Mesenteric fat pad (tissue), 1 donor: Measurements from ENCODE around the gene HIVEP3. TPM values are rescaled to one million over a fixed set of nuclear protein-coding genes. Genes with fewer than 3 reads are reported as not detected.
"Not testable (repeated sequence)": the region's sequence is repeated elsewhere in the genome, so short reads cannot be mapped to it uniquely, and the experiment has no call there.

Source experiments
- DNase-seq: peaks from one replicate; pipeline ENCODE4 v3.0.0-alpha.2; 2020; ENCODE audit warnings: low spot score
- long read RNA-seq: library from polyadenylated mRNA; unstranded; transcript quantifications from one replicate; pipeline ENCODE4 v2.0.0, GENCODE V29; 2020
- total RNA-seq: library from RNA; stranded (reverse); fragmentation: NEBNext Ultra II Directional; extraction: Animal tissue kit (Norgen Biotek cat#: 25700); gene quantifications from one replicate; pipeline ENCODE4 v1.2.1, GENCODE V29; 2021
- donor health status: DM: yes; HTN: yes; CAD: no.

HIVEP3 gene
- 19.9 TPM for total RNA-seq
- long read RNA-seq, partial matches to known transcripts = 11 of 41 reads
- long read RNA-seq, other reads (novel, unspliced or antisense) = 27 of 41 reads

DNA sequence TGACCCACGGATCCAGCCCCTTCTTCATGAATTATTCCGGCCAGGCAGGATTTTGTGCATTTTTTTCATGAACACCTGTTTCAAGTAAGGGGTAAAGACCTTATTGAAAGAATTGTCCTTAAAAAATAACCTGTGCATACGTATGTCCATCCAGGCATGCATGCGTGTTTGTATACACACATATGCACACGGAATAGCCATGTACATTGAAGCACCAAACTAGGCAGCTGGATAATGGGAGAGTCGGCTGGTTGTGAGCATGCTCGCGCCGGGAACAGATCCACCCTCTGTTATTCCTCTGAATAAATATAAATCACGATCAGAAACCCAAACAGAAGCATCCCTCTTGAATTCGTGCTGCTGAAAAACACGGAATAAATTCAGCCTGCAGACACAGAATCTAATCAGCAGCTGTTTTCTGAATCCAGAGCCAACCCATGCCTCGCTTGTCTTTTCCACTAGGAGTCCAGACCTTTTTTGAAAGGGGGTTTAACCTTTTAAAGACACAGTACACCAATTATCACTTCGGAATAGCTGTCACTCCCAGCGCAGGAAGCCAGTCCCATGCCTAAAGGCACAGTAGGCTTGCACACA, at the start of gene HIVEP3:
Gene HIVEP3 (minus strand): TSS at position 473 of the 594 bp plus-strand sequence.
- DNase-seq = no peak

DNA sequence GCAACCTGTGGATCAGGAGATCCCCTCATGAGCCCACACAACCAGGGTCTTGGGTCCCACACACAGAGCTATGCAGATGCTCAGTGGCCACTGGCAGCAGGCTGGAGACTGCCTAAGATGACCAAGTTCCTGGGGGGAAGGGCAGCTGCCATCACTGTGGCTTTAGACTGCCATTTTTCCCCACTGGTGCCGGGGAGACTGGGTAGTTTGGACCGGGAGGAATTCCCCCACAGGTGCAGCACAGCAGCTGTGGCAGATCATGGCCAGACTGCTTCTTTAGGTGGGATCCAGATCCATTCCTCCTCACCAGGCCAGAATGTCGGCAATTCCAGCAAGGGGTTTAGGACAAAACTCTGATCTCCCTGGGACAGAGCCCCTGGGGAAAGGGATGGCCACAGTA, 45.7 kb upstream of the HIVEP3 start:
- no peak for DNase-seq

DNA sequence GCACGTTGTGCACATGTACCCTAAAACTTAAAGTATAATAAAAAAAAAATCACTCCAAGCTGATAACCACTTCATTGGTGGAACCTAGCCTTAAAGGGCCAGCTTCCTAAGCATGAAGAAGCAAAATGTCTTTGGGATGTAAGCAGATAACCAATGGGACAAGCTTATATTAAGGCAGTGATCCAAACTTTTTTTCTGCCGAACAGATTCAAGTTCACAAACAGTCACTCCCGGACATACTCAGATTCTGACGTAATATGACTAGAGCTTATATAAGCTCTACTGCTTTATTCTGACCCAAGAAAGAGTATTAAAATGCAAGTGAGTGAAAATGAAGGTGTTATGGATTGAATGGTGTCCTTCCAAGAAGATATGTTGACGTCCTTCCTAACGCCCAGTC, 44.9 kb upstream of the HIVEP3 start:
- no peak for DNase-seq

DNA sequence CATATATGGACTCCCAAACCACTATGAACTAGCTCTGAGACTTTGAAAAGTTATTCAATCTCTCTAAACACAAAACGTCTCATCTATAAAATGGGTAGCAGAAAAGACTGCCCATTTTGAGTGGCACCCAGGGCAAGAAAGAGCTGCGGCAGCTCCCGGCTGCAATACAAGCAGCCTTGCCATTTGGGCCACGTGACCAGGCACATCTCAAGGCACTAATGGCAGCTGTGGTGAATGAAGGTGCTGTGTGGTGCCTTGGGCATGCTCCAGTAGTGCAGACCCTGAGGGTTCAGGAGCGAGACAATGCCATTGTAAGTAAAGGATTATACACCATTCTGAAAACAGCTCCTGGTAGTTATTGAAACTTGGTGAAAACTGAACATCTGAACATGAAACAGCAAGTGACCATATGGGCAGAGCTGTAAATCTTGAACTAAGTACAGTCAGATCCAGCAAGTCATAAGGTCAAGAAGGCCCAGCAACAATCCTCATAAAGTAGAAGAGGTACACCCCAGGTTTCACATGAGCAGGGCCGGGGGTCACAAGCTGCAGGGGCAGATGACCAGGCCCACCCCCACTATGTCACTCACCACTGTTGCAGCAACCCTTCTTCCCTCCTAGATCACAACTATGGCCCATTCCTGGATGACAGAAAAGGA, 39.4 kb upstream of the HIVEP3 start:
- no peak for DNase-seq

DNA sequence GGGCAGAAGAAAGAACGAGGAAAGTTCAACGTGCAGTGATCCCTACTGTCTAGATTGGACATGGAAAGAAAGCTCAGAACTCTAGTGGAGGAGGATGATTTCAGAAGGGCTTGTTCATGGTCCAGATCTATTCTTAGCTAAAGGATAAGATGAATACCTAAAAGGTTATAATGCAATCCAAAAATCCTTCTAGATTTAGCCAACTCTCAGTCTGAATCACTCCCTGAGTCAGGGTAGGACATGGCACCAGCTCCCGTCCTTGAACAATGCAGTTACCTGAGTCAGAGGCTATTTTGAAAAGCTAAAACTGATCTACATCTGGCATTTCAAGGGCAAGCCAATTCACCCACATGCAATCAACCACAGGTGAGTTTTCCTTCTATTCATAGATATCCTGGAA, 38.8 kb upstream of the HIVEP3 start:
- DNase-seq = no peak

DNA sequence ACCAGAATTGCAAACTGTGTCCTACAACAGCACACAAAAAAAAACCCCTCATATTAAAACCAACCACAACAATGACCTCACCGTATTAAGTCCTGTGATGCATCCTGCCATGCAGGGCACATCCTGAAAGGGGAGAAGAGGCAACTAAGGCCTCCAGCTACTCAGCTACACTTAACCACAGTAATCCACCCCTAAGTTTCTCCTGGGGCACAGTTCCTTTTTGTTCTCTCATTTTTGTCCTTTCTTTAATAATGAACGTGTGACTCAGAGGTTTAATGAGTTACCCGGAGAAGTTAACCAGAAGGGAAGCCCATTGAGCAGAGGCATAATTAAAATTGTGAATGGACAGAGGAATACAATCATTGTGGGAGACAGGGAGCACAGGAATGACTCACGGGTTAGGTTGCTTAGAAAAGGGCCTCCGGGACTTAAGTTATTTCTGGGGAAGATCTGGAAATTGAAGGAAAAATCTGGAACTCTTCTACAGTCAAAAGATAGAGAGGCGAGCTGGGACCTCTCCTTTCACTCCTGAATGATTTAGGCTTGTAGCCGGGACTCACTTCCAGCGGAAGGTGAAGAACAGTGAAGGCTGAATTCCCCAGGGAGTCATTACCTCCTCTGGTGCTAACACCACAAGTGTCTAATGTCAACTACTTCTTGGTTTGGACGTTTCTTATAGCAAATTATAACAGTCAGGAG, 36.9 kb upstream of the HIVEP3 start:
- no peak for DNase-seq

DNA sequence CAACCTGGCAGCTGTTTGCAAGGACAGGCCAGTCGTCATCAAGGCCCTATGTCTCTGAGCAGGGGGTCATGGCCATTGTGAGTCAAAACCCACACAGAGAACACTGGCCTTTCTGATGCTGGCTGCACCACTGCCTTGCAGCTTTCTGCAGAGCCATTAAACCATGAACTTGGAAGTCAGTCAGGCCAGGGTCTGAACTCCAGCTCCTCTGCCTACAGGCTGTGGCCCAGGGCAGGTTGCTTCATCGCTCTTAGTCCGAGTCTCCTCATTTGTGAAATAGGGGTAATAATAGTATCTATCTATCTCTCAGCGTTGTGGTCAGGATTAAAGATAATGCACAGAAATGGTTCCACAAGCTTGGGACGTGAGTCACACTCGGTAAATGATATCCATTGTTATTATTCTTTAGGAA, 35.8 kb upstream of the HIVEP3 start:
- DNase-seq = no peak

DNA sequence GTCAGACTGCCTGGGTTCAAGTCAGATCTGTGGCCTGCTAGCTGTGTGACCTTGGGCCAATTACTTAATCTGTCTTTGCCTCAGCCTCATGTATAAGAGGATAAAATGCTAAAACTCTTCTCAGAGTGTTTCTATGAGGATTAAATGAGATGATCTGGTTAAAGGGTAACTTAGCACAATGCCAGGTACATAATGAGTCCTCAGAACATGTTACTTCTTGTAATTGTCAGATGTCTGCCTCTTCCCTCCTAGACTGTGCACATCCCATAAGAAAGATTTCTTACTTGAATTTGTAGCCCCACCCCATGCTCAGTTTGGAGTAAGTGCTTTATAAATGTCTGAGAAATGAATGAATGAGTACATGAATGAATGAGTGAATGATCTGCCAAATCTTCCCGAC, 34.6 kb upstream of the HIVEP3 start:
- DNase-seq = no peak

DNA sequence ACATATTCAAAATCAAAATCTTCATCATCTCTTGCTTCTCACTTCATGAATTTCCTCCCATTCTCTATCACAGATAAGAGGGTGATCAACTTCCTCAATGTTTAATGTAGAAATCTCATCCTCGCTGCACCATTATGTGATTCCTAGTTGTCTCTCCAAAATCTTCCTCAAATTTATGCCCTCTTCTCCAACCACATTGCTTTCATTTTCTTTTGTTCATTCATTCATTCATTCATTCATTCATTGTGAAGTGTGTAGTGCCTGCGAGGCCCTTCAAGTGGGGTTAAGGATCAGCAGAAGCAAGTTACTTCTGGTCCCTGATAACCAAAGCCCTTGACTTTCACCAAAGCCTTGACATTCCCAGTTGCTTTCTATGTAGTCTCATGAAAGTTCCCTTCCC, 33.5 kb upstream of the HIVEP3 start:
- no peak for DNase-seq

DNA sequence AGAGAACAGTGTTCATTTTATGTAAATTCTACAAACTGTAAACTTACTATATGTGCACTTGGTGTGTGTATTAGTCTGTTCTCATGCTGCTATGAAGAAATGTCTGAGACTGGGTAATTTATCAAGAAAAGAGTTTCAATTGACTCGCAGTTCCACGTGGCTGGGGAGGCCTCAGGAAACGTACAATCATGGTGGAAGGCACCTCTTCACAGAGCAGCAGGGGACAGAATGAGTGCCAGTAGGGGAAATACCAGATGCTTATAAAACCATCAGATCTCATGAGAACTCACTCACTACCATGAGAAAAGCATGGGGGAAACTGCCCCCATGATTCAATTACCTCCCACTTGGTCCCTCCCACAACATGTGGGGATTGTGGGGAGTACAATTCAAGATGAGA, 32.8 kb upstream of the HIVEP3 start:
- DNase-seq = not testable (repeated sequence)

DNA sequence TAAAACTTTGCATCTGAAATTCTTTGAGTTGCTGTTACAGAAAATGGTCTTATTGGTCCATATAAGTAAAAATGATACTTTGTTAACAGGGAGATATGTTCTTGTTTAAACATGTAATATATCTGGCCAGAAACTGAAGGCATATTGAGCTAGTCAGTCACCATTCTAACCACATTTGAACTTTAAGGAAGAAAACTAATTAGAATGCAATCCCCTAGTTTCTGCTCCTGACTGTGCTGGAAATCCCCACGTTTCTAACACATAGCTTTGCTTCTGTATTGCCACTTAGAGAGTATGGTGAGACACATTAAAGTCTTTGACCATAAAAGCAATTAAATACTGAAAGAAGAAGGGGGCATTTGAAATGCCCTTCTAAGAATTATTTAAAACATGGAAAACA, 32.1 kb upstream of the HIVEP3 start:
- no peak for DNase-seq

DNA sequence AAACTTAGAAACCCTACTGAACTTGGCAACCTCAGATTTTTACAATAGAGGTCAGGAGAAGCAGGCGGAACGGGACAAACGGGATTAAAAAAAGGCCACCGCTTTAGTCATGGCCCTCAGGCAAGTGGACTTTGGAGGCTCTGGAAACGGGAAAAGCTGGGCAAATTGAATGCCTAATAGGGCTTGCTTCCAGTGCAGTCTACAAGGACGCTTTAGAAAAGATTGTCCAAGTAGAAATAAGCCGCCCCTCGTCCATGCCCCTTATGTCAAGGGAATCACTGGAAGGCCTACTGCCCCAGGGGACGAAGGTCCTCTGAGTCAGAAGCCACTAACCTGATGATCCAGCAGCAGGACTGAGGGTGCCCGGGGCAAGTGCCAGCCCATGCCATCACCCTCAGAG, 27.2 kb upstream of the HIVEP3 start:
- DNase-seq = not testable (repeated sequence)

DNA sequence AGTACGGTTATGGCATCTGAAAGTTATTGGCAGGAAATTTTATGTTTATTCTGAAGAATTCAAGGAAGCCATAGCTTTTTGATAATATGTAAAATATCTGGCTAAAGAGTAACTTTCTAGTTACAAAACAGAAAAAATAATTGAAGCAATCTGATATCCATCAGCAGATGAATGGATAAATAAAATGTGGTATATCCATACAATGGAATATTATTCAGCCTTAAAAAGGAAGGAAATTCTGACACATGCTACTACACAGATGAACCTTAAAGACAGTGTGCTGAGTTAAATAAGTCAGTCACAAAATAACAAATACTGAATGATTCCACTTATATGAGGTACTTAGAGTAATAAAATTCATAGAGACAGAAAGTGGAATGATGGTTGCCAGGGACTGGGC, 25.0 kb upstream of the HIVEP3 start:
- no peak for DNase-seq

DNA sequence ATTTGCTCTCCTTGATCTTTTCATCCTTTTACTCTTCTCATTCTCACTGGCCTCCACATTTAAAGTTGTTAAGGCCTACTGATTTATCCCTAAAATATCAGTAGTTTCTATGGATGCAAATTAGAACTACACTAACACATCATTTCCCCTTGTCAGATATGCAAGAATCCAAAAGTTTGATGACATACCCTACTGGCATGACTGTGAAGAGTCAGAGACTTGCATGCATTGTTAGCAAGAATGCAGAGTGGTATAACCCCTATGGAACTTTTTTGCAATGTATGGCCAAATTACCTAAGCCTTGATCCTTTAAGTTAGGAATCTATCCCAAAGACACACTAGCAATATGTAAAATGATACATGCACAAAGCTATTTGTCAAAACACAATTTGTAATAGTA, 23.6 kb upstream of the HIVEP3 start:
- DNase-seq = no peak

DNA sequence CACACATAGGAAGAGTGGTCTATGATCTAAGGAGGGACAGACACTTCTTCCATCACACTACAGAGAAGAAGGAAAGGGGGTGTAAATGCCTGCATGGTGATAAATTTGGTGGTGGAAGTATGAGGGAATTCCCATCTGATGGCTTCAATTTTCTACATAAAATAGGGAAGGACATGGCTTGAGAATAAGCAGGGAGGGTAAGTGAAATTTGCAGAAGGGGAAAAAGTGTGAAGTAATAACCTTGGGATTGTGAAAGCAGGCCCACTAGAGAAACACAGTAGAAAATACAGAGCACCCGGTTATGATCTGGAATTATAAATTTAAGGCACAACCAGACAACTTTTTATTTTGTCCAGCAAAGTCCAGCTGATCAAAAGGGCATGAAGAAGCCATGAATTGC, 22.7 kb upstream of the HIVEP3 start:
- no peak for DNase-seq

DNA sequence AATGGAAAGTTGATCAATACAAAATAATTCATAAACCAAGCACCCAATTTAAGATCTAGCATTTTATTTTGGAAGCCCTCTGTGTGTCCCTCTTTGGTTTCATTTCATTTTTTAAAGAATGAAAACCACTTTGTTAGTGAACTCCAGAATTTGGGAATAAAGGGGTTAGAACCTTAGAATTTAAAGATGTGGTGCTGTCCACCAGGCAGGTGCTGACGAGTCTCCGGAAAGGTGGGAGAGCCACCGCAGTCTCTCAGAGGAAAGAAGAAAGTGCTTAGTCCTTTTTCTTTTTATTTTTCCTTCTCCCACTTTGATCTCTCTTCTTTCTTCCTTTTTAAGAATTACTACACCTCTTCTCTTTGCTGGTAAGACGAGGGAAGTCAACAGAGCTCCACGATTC, 20.5 kb upstream of the HIVEP3 start:
- DNase-seq = no peak

DNA sequence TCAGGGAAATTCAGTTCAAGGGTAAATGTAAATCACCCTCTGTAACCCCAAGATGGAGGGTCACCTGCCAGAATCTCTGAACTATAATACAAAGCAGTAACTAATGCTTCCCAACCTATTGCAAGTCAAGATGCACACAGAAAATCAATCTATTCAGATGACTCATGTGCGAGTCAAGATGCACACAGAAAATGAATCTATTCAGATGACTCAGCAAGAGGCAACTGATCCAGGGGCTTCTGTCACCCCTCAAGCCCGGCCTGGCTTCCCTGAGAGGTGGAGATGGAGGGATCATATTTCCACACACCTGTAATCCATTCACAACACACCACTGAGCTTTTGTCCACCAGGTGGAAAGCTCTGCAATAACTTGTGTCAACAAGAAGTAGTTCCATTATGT, 17.4 kb upstream of the HIVEP3 start:
- DNase-seq = no peak

DNA sequence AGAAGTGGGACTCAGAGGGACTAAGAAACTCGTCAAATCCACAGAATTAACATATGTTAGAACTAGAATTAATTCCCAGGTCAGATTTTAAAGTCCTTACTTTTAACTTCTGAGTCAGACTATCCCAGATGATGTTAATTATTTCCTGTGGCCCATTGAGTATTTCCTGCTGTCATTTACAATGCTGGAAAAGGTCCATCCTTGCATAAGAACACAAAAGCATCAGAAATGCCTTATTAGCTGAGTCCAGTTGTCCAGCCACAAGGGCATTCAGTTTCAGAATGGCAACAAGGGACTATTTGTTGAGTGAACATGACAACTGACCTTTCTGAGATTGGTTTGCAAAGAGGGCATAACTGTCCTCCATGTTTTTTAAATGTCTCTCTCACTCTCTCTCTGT, 16.5 kb upstream of the HIVEP3 start:
- DNase-seq = no peak

DNA sequence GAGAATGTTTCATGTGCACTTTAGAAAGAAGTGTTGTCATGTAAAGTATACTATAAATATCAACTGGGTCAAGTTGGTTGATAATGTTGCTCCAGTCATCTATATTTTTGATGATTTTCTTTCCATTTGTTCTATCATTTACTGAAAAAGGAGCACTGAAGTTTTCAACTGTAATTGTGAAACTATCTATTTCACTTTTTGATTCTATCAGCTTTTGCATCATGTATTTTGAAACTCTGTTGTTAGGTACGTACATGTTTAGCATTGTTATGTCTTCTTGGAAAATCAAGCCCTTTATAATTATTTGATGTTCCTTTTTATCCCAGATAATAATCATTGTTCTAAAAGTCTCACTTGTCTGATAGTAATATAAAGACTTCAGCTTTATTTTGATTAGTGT, 14.4 kb upstream of the HIVEP3 start:
- no peak for DNase-seq

DNA sequence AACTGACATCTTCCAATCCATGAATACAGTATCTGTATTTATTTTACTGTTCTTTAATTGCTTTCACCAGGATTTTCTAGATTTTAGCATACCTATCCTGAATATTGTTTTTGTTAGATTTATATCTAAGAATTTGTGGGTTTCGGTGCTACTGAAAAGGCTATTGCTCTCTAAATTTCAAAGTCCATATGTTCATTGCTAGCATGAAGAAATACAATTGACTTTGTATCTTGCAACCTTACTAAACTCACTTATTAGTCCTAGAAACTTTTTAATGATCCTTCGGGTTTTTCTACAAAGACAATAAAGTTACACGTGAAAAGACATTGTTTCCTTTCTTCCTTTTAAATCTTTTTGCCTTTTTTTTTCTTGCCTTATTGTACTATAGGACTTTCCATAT, 12.9 kb upstream of the HIVEP3 start:
- no peak for DNase-seq

DNA sequence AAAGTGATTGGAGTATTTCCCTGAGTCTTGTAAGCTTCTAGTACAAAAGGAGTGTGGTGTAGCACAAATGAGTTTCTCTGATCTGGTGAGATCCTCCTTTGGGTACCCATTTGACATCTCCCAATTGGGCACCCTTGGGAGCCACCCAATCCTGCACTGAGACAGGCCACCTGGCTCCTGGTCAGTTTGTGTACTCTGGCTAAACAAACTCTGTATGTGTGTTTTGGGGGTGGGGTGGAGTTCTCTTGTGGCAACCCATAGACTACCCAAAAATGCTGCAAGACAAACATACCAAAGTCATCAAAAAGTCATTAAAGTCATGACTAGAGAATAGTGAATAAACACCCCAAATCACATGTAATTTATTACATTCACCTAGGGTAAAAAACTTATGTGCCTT, 8.4 kb upstream of the HIVEP3 start:
- no peak for DNase-seq

DNA sequence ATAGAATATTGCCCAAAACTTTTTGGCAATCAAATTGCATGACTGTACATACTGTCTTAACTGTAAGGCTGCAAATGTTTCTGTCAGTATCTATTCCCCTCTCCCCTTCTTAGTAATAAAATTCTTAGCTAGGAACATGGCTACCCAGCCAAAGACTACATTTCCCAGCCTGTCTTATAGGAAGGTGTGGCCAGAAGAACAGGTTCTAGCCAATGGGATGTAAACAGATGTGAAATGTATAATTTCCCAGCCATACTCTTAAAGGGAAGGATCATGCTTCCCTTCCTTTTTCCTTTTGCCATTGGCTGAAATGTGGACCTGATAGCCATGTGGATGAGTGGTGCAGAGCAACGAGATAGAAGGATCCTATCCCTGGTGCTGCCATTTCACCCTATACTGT, 7.0 kb upstream of the HIVEP3 start:
- DNase-seq = no peak

DNA sequence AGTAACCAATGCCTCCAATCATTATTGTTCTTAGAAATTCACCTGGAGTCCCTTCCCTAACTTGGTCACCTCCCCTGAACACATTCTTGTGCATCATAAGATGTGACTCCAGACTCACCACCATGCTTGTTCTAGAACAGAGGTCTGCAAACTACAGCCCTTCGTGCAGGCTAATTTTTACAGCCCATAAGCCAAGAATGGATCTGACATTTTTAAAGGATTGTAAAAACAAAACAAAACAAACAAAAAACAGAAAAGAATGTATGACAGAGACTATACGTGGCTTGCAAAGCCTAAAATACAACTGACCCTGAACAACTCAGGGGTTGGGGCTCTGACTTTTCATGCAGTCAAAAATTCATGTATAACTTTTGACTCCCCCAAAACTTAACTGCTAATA, 6.2 kb upstream of the HIVEP3 start:
- DNase-seq = no peak
